PFSK-1 (cell line): ENCODE data around the gene ZNF891. TPM values are rescaled to one million over a fixed set of nuclear protein-coding genes. Genes with fewer than 3 reads are reported as not detected.
A peak's percentile ranks its signal among the peaks of the same experiment; 100 is the strongest.

Experiments
- FOXP2 ChIP-seq: optimal IDR thresholded peaks from 2 replicates; pipeline ENCODE3; 2011; ENCODE audit warnings: borderline replicate concordance, control low read depth, inconsistent platforms; ENCODE audit not compliant: insufficient read depth; ENCODE audit errors: extremely low read length, extremely low read depth
- POLR2AphosphoS5 ChIP-seq: IDR thresholded peaks from 2 replicates; pipeline ENCODE4 v1.6.1; 2012; ENCODE audit warnings: low read depth, mild to moderate bottlenecking, control low read depth, low read length, moderate library complexity
- REST ChIP-seq, 2 experiments: IDR thresholded peaks; 2 replicates each; pipeline versions ENCODE4 v1.6.1 to v1.8.0; 2011 to 2012; ENCODE audit warnings: low read depth in 2 of 2, low read length in 2 of 2, control low read depth in 1 of 2, inconsistent platforms in 1 of 2, mild to moderate bottlenecking in 1 of 2, moderate library complexity in 1 of 2; ENCODE audit not compliant: insufficient read depth in 1 of 2
- SIN3A ChIP-seq: IDR thresholded peaks from 2 replicates; pipeline ENCODE4 v1.6.1; 2012; ENCODE audit warnings: mild to moderate bottlenecking, low read length, moderate library complexity, borderline replicate concordance; ENCODE audit not compliant: insufficient read depth
- TAF1 ChIP-seq: IDR thresholded peaks from 2 replicates; pipeline ENCODE4 v1.6.1; 2012; ENCODE audit warnings: low read length, control low read depth, borderline replicate concordance; ENCODE audit not compliant: insufficient read depth
- polyA plus RNA-seq: library from polyadenylated mRNA; unstranded; fragments of >200 nt; gene quantifications from one replicate; pipeline ENCODE4 v1.2.1, GENCODE V29; 2012; ENCODE audit warnings: low read depth, missing spikeins; ENCODE audit not compliant: insufficient read length

ZNF891 gene
- polyA plus RNA-seq, result 0.16 TPM

GRCh38 chr12:133130038-133130807, at the start of gene ZNF891, which contains the start of gene ZNF10:
TSS of gene ZNF891 (minus strand) at chr12:133130274. CDS start at chr12:133121918, 8,356 bp downstream.
TSS of gene ZNF10 (plus strand) at chr12:133130627. CDS start at chr12:133144493, 13,866 bp downstream.
- TF ChIP-seq SIN3A (no peak), FOXP2 (peak; percentile 97), POLR2AphosphoS5 (peak; percentile 81), REST (IDR thresholded peaks at IDR 0.05; ENCODE audit: insufficient read depth in 1 of 2, low read depth in 2 of 2, low read length in 2 of 2) (peak in 1 of 2 experiments; percentile 2; a peak in 1 of 4 replicates), TAF1 (peak; percentile 85; the same call in 1 of the 2 replicates)

- TF ChIP-seq TAF1 (no peak), SIN3A (no peak)
Observed at GRCh38 chr12:133174901-133175300, 44.8 kb upstream of the ZNF891 start.

- TF ChIP-seq POLR2AphosphoS5, result no peak
- TF ChIP-seq TAF1, result no peak
- no peak for TF ChIP-seq FOXP2
- TF ChIP-seq REST (IDR thresholded peaks at IDR 0.05; ENCODE audit: insufficient read depth in 1 of 2, low read depth in 2 of 2, low read length in 2 of 2), result no peak
- TF ChIP-seq SIN3A, result no peak
Observed at GRCh38 chr12:133172491-133172890, 42.4 kb upstream of the ZNF891 start.

- TF ChIP-seq FOXP2 (no peak), SIN3A (no peak), POLR2AphosphoS5 (no peak), TAF1 (no peak), REST (IDR thresholded peaks at IDR 0.05; ENCODE audit: insufficient read depth in 1 of 2, low read depth in 2 of 2, low read length in 2 of 2) (no peak)
Observed at GRCh38 chr12:133165776-133166175, 35.7 kb upstream of the ZNF891 start.

GRCh38 chr12:133156125-133156690, 26.1 kb upstream of the ZNF891 start:
- no peak for TF ChIP-seq SIN3A
- no peak for TF ChIP-seq POLR2AphosphoS5
- TF ChIP-seq REST (IDR thresholded peaks at IDR 0.05; ENCODE audit: insufficient read depth in 1 of 2, low read depth in 2 of 2, low read length in 2 of 2), result no peak
- no peak for TF ChIP-seq TAF1
- no peak for TF ChIP-seq FOXP2
